Measurements from ENCODE around the gene SEPHS2. TPM values are rescaled to one million over a fixed set of nuclear protein-coding genes. Genes with fewer than 3 reads are reported as not detected.

The SEPHS2 gene
- total RNA-seq, 1 experiment from 2014 or later = 53.5 TPM

DNA sequence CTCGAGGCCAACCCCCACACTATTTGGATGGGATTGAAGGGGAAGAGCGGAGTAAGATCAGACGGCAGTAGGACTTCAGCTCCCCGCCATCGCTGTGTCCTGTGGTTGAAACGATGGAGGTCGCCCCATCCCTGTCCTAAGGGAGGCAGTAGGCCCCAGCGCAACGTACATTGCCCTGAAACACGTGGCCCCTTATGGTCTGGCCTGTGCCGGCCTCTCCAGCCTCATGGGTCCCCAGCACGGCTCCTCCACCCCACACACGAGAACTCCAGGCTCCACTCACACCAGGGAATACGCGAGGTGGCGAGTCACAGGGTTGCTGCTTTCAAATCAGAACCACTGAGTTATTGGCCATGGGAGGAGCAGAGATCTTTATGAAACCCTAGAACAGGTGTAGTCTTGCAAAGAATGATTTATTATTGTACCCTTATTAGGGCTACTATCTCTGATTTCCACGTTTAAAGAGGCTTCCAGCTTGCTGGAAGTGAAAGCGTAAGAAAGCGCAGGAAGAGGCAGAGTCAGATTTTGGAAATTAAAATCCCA is 15.2 kb downstream of the SEPHS2 start:
- ATAC-seq (peak; percentile 53), DNase-seq (ENCODE audit: low spot score) (peak; percentile 60)
- Mint-ChIP-seq H3K27me3 (ENCODE audit: low read depth) (peaks cover 24% of the 10 kb centered on the region), H3K4me1 (peaks cover 17% of the 10 kb centered on the region), H3K4me3 (no peak overlapping the region), H3K27ac (no peak overlapping the region), H3K36me3 (peaks cover 16% of the 10 kb centered on the region), H3K9me3 (no peaks in the 10 kb centered on the region)
- POLR2A ChIA-PET = interaction anchor here (0.9 to 1.5 kb wide), 10 partner anchors 9 to 185 kb away, joined by 3 to 15 read pairs (median 4); partner anchors contain the start of genes ZNF689 and ZNF785
- CTCF ChIA-PET = interaction anchor here (0.8 to 2.9 kb wide), 56 partner anchors 12 to 402 kb away, joined by 3 to 79 read pairs (median 9); partner anchors contain the start of genes ALDOA, CORO1A, FBRS and GDPD3
- TF ChIP-seq, protein P1, sequence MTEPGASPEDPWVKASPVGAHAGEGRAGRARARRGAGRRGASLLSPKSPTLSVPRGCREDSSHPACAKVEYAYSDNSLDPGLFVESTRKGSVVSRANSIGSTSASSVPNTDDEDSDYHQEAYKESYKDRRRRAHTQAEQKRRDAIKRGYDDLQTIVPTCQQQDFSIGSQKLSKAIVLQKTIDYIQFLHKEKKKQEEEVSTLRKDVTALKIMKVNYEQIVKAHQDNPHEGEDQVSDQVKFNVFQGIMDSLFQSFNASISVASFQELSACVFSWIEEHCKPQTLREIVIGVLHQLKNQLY (CRISPR knock-in tag; IDR thresholded peaks at IDR 0.05) = no peak
- TF ChIP-seq ELF4 (CRISPR knock-in tag; IDR thresholded peaks at IDR 0.05; ENCODE audit: low read depth) (no peak), NFYB (CRISPR knock-in tag; conservative IDR thresholded peaks at IDR 0.05; ENCODE audit: low read depth) (no peak), ZNF138 (CRISPR knock-in tag; conservative IDR thresholded peaks at IDR 0.05) (no peak), HMGA2 (CRISPR knock-in tag; IDR thresholded peaks at IDR 0.05) (no peak), FOXK1 (CRISPR knock-in tag; IDR thresholded peaks at IDR 0.05) (no peak), RELA (CRISPR knock-in tag; IDR thresholded peaks at IDR 0.05; ENCODE audit: borderline replicate concordance) (0 out of 2 replicates have a peak, but pooled peaks have one; percentile 25), ZNF396 (CRISPR knock-in tag; IDR thresholded peaks at IDR 0.05; ENCODE audit: borderline replicate concordance) (no peak), SP1 (CRISPR knock-in tag; conservative IDR thresholded peaks at IDR 0.05) (no peak), CREB1 (CRISPR knock-in tag; IDR thresholded peaks at IDR 0.05) (no peak), JUN (CRISPR knock-in tag; IDR thresholded peaks at IDR 0.05) (no peak), CREM (CRISPR knock-in tag; IDR thresholded peaks at IDR 0.05) (no peak), GRHL2 (CRISPR knock-in tag; IDR thresholded peaks at IDR 0.05; ENCODE audit: insufficient replicate concordance, severe bottlenecking) (no peak), TP53 (CRISPR knock-in tag; IDR thresholded peaks at IDR 0.05) (no peak), JAZF1 (CRISPR knock-in tag; IDR thresholded peaks at IDR 0.05) (no peak), ZNF671 (CRISPR knock-in tag; IDR thresholded peaks at IDR 0.05) (no peak), ZBTB21 (CRISPR knock-in tag; IDR thresholded peaks at IDR 0.05; ENCODE audit: borderline replicate concordance) (no peak), TEAD1 (CRISPR knock-in tag; IDR thresholded peaks at IDR 0.05) (0 out of 2 replicates have a peak, but pooled peaks have one; percentile 32), ETV6 (CRISPR knock-in tag; IDR thresholded peaks at IDR 0.05) (no peak)
- TF ChIP-seq, protein P2, sequence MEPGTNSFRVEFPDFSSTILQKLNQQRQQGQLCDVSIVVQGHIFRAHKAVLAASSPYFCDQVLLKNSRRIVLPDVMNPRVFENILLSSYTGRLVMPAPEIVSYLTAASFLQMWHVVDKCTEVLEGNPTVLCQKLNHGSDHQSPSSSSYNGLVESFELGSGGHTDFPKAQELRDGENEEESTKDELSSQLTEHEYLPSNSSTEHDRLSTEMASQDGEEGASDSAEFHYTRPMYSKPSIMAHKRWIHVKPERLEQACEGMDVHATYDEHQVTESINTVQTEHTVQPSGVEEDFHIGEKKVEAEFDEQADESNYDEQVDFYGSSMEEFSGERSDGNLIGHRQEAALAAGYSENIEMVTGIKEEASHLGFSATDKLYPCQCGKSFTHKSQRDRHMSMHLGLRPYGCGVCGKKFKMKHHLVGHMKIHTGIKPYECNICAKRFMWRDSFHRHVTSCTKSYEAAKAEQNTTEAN (CRISPR knock-in tag; IDR thresholded peaks at IDR 0.05) = no peak
- TF ChIP-seq, protein P3, sequence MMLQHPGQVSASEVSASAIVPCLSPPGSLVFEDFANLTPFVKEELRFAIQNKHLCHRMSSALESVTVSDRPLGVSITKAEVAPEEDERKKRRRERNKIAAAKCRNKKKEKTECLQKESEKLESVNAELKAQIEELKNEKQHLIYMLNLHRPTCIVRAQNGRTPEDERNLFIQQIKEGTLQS (CRISPR knock-in tag; conservative IDR thresholded peaks at IDR 0.05) = no peak
- TF ChIP-seq, protein P4, sequence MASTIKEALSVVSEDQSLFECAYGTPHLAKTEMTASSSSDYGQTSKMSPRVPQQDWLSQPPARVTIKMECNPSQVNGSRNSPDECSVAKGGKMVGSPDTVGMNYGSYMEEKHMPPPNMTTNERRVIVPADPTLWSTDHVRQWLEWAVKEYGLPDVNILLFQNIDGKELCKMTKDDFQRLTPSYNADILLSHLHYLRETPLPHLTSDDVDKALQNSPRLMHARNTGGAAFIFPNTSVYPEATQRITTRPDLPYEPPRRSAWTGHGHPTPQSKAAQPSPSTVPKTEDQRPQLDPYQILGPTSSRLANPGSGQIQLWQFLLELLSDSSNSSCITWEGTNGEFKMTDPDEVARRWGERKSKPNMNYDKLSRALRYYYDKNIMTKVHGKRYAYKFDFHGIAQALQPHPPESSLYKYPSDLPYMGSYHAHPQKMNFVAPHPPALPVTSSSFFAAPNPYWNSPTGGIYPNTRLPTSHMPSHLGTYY (CRISPR knock-in tag; IDR thresholded peaks at IDR 0.05) = no peak
- TF ChIP-seq, protein P5, sequence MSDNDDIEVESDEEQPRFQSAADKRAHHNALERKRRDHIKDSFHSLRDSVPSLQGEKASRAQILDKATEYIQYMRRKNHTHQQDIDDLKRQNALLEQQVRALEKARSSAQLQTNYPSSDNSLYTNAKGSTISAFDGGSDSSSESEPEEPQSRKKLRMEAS (CRISPR knock-in tag; IDR thresholded peaks at IDR 0.05) = peak; percentile 96
- TF ChIP-seq, protein P6, sequence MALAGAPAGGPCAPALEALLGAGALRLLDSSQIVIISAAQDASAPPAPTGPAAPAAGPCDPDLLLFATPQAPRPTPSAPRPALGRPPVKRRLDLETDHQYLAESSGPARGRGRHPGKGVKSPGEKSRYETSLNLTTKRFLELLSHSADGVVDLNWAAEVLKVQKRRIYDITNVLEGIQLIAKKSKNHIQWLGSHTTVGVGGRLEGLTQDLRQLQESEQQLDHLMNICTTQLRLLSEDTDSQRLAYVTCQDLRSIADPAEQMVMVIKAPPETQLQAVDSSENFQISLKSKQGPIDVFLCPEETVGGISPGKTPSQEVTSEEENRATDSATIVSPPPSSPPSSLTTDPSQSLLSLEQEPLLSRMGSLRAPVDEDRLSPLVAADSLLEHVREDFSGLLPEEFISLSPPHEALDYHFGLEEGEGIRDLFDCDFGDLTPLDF (CRISPR knock-in tag; IDR thresholded peaks at IDR 0.05) = no peak
- TF ChIP-seq, protein P7, sequence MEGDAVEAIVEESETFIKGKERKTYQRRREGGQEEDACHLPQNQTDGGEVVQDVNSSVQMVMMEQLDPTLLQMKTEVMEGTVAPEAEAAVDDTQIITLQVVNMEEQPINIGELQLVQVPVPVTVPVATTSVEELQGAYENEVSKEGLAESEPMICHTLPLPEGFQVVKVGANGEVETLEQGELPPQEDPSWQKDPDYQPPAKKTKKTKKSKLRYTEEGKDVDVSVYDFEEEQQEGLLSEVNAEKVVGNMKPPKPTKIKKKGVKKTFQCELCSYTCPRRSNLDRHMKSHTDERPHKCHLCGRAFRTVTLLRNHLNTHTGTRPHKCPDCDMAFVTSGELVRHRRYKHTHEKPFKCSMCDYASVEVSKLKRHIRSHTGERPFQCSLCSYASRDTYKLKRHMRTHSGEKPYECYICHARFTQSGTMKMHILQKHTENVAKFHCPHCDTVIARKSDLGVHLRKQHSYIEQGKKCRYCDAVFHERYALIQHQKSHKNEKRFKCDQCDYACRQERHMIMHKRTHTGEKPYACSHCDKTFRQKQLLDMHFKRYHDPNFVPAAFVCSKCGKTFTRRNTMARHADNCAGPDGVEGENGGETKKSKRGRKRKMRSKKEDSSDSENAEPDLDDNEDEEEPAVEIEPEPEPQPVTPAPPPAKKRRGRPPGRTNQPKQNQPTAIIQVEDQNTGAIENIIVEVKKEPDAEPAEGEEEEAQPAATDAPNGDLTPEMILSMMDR (IDR thresholded peaks at IDR 0.05) = peak; percentile 27; the same call in 1 of the 2 replicates
- TF ChIP-seq, protein P8, sequence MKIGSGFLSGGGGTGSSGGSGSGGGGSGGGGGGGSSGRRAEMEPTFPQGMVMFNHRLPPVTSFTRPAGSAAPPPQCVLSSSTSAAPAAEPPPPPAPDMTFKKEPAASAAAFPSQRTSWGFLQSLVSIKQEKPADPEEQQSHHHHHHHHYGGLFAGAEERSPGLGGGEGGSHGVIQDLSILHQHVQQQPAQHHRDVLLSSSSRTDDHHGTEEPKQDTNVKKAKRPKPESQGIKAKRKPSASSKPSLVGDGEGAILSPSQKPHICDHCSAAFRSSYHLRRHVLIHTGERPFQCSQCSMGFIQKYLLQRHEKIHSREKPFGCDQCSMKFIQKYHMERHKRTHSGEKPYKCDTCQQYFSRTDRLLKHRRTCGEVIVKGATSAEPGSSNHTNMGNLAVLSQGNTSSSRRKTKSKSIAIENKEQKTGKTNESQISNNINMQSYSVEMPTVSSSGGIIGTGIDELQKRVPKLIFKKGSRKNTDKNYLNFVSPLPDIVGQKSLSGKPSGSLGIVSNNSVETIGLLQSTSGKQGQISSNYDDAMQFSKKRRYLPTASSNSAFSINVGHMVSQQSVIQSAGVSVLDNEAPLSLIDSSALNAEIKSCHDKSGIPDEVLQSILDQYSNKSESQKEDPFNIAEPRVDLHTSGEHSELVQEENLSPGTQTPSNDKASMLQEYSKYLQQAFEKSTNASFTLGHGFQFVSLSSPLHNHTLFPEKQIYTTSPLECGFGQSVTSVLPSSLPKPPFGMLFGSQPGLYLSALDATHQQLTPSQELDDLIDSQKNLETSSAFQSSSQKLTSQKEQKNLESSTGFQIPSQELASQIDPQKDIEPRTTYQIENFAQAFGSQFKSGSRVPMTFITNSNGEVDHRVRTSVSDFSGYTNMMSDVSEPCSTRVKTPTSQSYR (CRISPR knock-in tag; IDR thresholded peaks at IDR 0.05) = 0 out of 2 replicates have a peak, but pooled peaks have one; percentile 53
